Breast epithelium (tissue), 4 donors: ENCODE data around the gene ROR2. TPM values are rescaled to one million over a fixed set of nuclear protein-coding genes. Genes with fewer than 3 reads are reported as not detected.

ENCODE experiments used
- DNase-seq, 2 donors: peaks; one replicate each; pipeline ENCODE4 v3.0.0-alpha.2; 2019; ENCODE audit warnings: low spot score in 2 of 2
- H3K27ac ChIP-seq, 2 donors: fragments of 200-600 bp; sonication (generic) in 1 of 2; one replicate each; pipeline ENCODE4 v1.5.1; 2016 to 2019; ENCODE audit warnings: mild to moderate bottlenecking in 1 of 2
- H3K27me3 ChIP-seq, 2 donors: fragments of 200-600 bp; sonication (generic) in 1 of 2; one replicate each; pipeline versions ENCODE4 v1.5.1 to v1.6.0; 2017 to 2019; ENCODE audit warnings: control low read depth in 1 of 2, mild to moderate bottlenecking in 1 of 2
- H3K36me3 ChIP-seq: fragments of 200-600 bp; one replicate; pipeline ENCODE4 v1.5.1; 2019
- H3K4me1 ChIP-seq, 2 donors: fragments of 200-600 bp; sonication (generic); one replicate each; pipeline ENCODE4 v1.5.1; 2016 to 2019; ENCODE audit warnings: control low read depth in 1 of 2
- H3K4me3 ChIP-seq, 3 donors: fragments of 200-600 bp; sonication (generic); 1 replicate in 2 of 3; 2 replicates in 1 of 3; pipeline ENCODE4 v1.5.1; 2016 to 2019; ENCODE audit warnings: mild to moderate bottlenecking in 3 of 3, moderate library complexity in 2 of 3
- H3K9me3 ChIP-seq, 2 donors: fragments of 200-600 bp; sonication (generic) in 1 of 2; one replicate each; pipeline ENCODE4 v1.5.1; 2016 to 2019; ENCODE audit warnings: control low read depth in 1 of 2
- CTCF ChIP-seq, 3 donors: fragments of 450-650 bp; IDR thresholded peaks; one replicate each; pipeline ENCODE4 v1.5.1; 2016 to 2017; ENCODE audit warnings: antibody characterized with exemption in 3 of 3, mild to moderate bottlenecking in 3 of 3, moderate library complexity in 3 of 3
- POLR2A ChIP-seq: fragments of 450-650 bp; IDR thresholded peaks from one replicate; pipeline ENCODE4 v1.6.1; 2016; ENCODE audit warnings: antibody characterized with exemption, mild to moderate bottlenecking, moderate library complexity
- POLR2AphosphoS5 ChIP-seq, 3 donors: sonication (generic); formaldehyde crosslinking; IDR thresholded peaks; one replicate each; pipeline ENCODE4 v1.6.1; 2017; ENCODE audit warnings: antibody characterized with exemption in 3 of 3
- intact Hi-C: fragments of 100-400 bp; cut with DNase I; formaldehyde crosslinking; loops from one replicate; pipeline ENCODE4 v1.15.1; 2023; ENCODE audit warnings: low total_unique reads
- total RNA-seq, 3 donors: library from RNA; depleted of rRNA; stranded (reverse); fragments of >200 nt; gene quantifications; one replicate each; pipeline ENCODE4 v1.1.0, GENCODE V29; 2016

Gene ROR2
- total RNA-seq, 3 donors from 2014 or later = 2.1 to 25.6 (median 10.2) TPM

- H3K36me3 ChIP-seq = no peaks in the 10 kb centered on the region
- peaks cover 4 to 5% of the 10 kb centered on the region in 2 donors for H3K4me1 ChIP-seq
- no peaks in the 10 kb centered on the region for H3K27me3 ChIP-seq
- no peaks in the 10 kb centered on the region for H3K9me3 ChIP-seq
- DNase-seq = no peak
- intact Hi-C loops = no loop called here
- peak overlapping the region in 1 of 2 donors; percentile 48 for H3K27ac ChIP-seq
- H3K4me3 ChIP-seq = no peak overlapping the region
- TF ChIP-seq POLR2A (no peak), POLR2AphosphoS5 (IDR thresholded peaks at IDR 0.05) (no peak), CTCF (IDR thresholded peaks at IDR 0.05) (no peak)
Measured at GRCh38 chr9:91894023-91894422, 56.0 kb downstream of the ROR2 start.

- Histone ChIP-seq H3K27me3 (no peaks in the 10 kb centered on the region), H3K4me1 (peaks cover 0 to 4% of the 10 kb centered on the region in 2 donors), H3K9me3 (no peaks in the 10 kb centered on the region), H3K4me3 (no peak overlapping the region), H3K36me3 (no peaks in the 10 kb centered on the region), H3K27ac (no peak overlapping the region)
- intact Hi-C loops = no loop called here
- TF ChIP-seq POLR2AphosphoS5 (IDR thresholded peaks at IDR 0.05) (no peak), CTCF (IDR thresholded peaks at IDR 0.05) (no peak), POLR2A (no peak)
- no peak for DNase-seq
Measured at GRCh38 chr9:91891915-91892314, 58.1 kb downstream of the ROR2 start.

- Histone ChIP-seq H3K27ac (no peak overlapping the region), H3K27me3 (no peaks in the 10 kb centered on the region), H3K4me1 (no peaks in the 10 kb centered on the region), H3K36me3 (no peaks in the 10 kb centered on the region), H3K9me3 (no peaks in the 10 kb centered on the region), H3K4me3 (no peak overlapping the region)
- DNase-seq = no peak
- TF ChIP-seq POLR2AphosphoS5 (IDR thresholded peaks at IDR 0.05) (no peak), CTCF (IDR thresholded peaks at IDR 0.05) (no peak), POLR2A (no peak)
- intact Hi-C loops = no loop called here
Measured at GRCh38 chr9:91890662-91891061, 59.4 kb downstream of the ROR2 start.

GRCh38 chr9:91889161-91889911 lies 60.7 kb downstream of the ROR2 start:
- peak overlapping the region in 1 of 2 donors; percentile 81 for H3K27ac ChIP-seq
- no peaks in the 10 kb centered on the region for H3K27me3 ChIP-seq
- H3K4me1 ChIP-seq = no peaks in the 10 kb centered on the region
- TF ChIP-seq POLR2AphosphoS5 (IDR thresholded peaks at IDR 0.05) = no peak
- no peak for TF ChIP-seq CTCF (IDR thresholded peaks at IDR 0.05)
- TF ChIP-seq POLR2A = no peak
- no peak for DNase-seq
- no peaks in the 10 kb centered on the region for H3K9me3 ChIP-seq
- intact Hi-C loops = no loop called here
- no peak overlapping the region for H3K4me3 ChIP-seq
- no peaks in the 10 kb centered on the region for H3K36me3 ChIP-seq

- no peak for DNase-seq
- Histone ChIP-seq H3K27me3 (no peaks in the 10 kb centered on the region), H3K9me3 (no peaks in the 10 kb centered on the region), H3K4me3 (peak overlapping the region in 2 of 3 donors; percentile 30 to 52), H3K36me3 (no peaks in the 10 kb centered on the region), H3K27ac (peak overlapping the region in 1 of 2 donors; percentile 76), H3K4me1 (no peaks in the 10 kb centered on the region)
- TF ChIP-seq POLR2AphosphoS5 (IDR thresholded peaks at IDR 0.05) (no peak), CTCF (IDR thresholded peaks at IDR 0.05) (no peak), POLR2A (no peak)
- intact Hi-C loops = no loop called here
Measured at GRCh38 chr9:91886414-91887076, 63.5 kb downstream of the ROR2 start.
